GM12864 (cell line): ENCODE data around the gene ENO2.
"Not testable (repeated sequence)": the region's sequence is repeated elsewhere in the genome, so short reads cannot be mapped to it uniquely, and the experiment has no call there.

Experiments
- DNase-seq: peaks from one replicate; pipeline ENCODE4 v3.0.0-alpha.2; 2011; ENCODE audit warnings: low read depth
- H3K4me3 ChIP-seq: 2 replicates; pipeline ENCODE4 v1.5.1; 2011; ENCODE audit warnings: mild to moderate bottlenecking, low read depth, low read length, control low read depth
- CTCF ChIP-seq: IDR thresholded peaks from 2 replicates; pipeline ENCODE4 v1.5.1; 2011; ENCODE audit warnings: low read depth, mild to moderate bottlenecking, moderate library complexity, low read length, control low read depth, inconsistent platforms; ENCODE audit errors: missing control alignments

Gene ENO2

GRCh38 chr12:6890789-6891645, 23.4 kb upstream of the ENO2 start:
- peak overlapping the region; percentile 62 for H3K4me3 ChIP-seq
- peak; percentile 77 for TF ChIP-seq CTCF
- peak; percentile 83 for DNase-seq

GRCh38 chr12:6891646-6892001, 22.8 kb upstream of the ENO2 start:
- no peak for TF ChIP-seq CTCF
- no peak for DNase-seq
- H3K4me3 ChIP-seq, result peak overlapping the region; percentile 62

- not testable (repeated sequence) for H3K4me3 ChIP-seq, DNase-seq
Observed at GRCh38 chr12:6892683-6893082, 21.7 kb upstream of the ENO2 start.

GRCh38 chr12:6894321-6894720, 20.1 kb upstream of the ENO2 start:
- no peak overlapping the region for H3K4me3 ChIP-seq
- DNase-seq, result no peak
- TF ChIP-seq CTCF, result no peak

GRCh38 chr12:6896846-6897435, 17.4 kb upstream of the ENO2 start:
- DNase-seq, result no peak
- no peak overlapping the region for H3K4me3 ChIP-seq
- no peak for TF ChIP-seq CTCF

- TF ChIP-seq CTCF, result no peak
- H3K4me3 ChIP-seq, result no peak overlapping the region
- DNase-seq, result no peak
Observed at GRCh38 chr12:6899427-6899826, 15.0 kb upstream of the ENO2 start.

- DNase-seq, result no peak
- TF ChIP-seq CTCF, result no peak
- H3K4me3 ChIP-seq, result no peak overlapping the region
Observed at GRCh38 chr12:6899837-6900519, 14.4 kb upstream of the ENO2 start.
